GM12878 (cell line): ENCODE data around the gene KIRREL1. TPM values are rescaled to one million over a fixed set of nuclear protein-coding genes. Genes with fewer than 3 reads are reported as not detected.

ENCODE experiments used
- ATAC-seq: fragments of 200-7000 bp; cut with Tn5 transposase; 3 replicates; pipeline ENCODE4 v1.9.1; 2020; ENCODE audit warnings: mild to moderate bottlenecking, moderate library complexity
- BruUV-seq: library from RNA; stranded (reverse); fragments of 400-500 nt; replicated peaks from 2 replicates; lab custom pipeline; 2021; lab: Mats Ljungman, UMichigan
- CTCF ChIA-PET: fragments of 300-600 bp; sonication (Branson Sonifier 250); formaldehyde crosslinking; extraction: SDS; loops from one replicate; lab custom pipeline; 2021; ENCODE audit warnings: inconsistent platforms; lab: Yijun Ruan, JAX
- POLR2A ChIA-PET: fragments of 350-600 bp; formaldehyde crosslinking; extraction: SDS; loops from one replicate; lab custom pipeline; 2021; ENCODE audit warnings: inconsistent platforms; lab: Charles Lee
- RAD21 ChIA-PET: fragments of 300-600 bp; sonication (Branson Sonifier 250); formaldehyde crosslinking; loops from one replicate; lab custom pipeline; 2023; ENCODE audit warnings: antibody characterized with exemption; ENCODE audit not compliant: unreplicated experiment; lab: Charles Lee
- SMC1A ChIA-PET: fragments of 300-600 bp; sonication (Branson Sonifier 250); formaldehyde crosslinking; loops from one replicate; lab custom pipeline; 2023; ENCODE audit not compliant: unreplicated experiment, uncharacterized antibody; lab: Charles Lee
- DNase-seq: peaks from one replicate; pipeline ENCODE4 v3.0.0-alpha.2; 2011; ENCODE audit warnings: low read depth, low spot score
- FAIRE-seq: peaks from 3 replicates; lab custom pipeline; 2011; peaks lifted over from hg19 to GRCh38; lab: Jason Lieb, UNC
- H2AFZ ChIP-seq: 2 replicates; pipeline ENCODE4 v1.6.0; 2011; ENCODE audit warnings: low read depth, low read length, control low read depth; ENCODE audit not compliant: control insufficient read depth
- H3K27ac ChIP-seq: 2 replicates; pipeline ENCODE4 v1.5.1; 2011; ENCODE audit warnings: control low read depth; ENCODE audit not compliant: control insufficient read depth, insufficient read depth
- H3K27me3 ChIP-seq, 2 experiments: replicated peaks in 1 of 2; 2 replicates each; pipeline versions ENCODE4 v1.6.0 to v1.6.1; 2011; ENCODE audit warnings: low read length in 1 of 2; ENCODE audit not compliant: control insufficient read depth in 2 of 2, insufficient read depth in 2 of 2
- H3K36me3 ChIP-seq, 2 experiments: 2 replicates each; pipeline ENCODE4 v1.5.1; 2011; ENCODE audit warnings: low read length in 1 of 2; ENCODE audit not compliant: control insufficient read depth in 2 of 2, insufficient read depth in 2 of 2
- H3K4me1 ChIP-seq: 2 replicates; pipeline ENCODE4 v1.6.1; 2011; ENCODE audit warnings: mild to moderate bottlenecking, low read length, moderate library complexity, mixed read lengths; ENCODE audit not compliant: control insufficient read depth, insufficient read depth
- H3K4me2 ChIP-seq: 2 replicates; pipeline ENCODE4 v1.6.0; 2011; ENCODE audit warnings: control low read depth; ENCODE audit not compliant: control insufficient read depth, insufficient read depth
- H3K4me3 ChIP-seq: fragments of 200-600 bp; sonication (generic); 2 replicates; pipeline ENCODE4 v1.5.1; 2016
- H3K79me2 ChIP-seq: 2 replicates; pipeline ENCODE4 v1.6.0; 2011; ENCODE audit warnings: low read length; ENCODE audit not compliant: control insufficient read depth, insufficient read depth
- H3K9ac ChIP-seq: 2 replicates; pipeline ENCODE4 v1.8.0; 2011; ENCODE audit warnings: low read length, control low read depth, mixed read lengths; ENCODE audit not compliant: control insufficient read depth, insufficient read depth
- H3K9me3 ChIP-seq: replicated peaks from 3 replicates; pipeline ENCODE4 v1.5.1; 2011; ENCODE audit warnings: mild to moderate bottlenecking, low read length; ENCODE audit not compliant: control insufficient read depth, insufficient read depth
- H4K20me1 ChIP-seq: 2 replicates; pipeline ENCODE4 v1.6.0; 2011; ENCODE audit not compliant: control insufficient read depth, insufficient read depth
- ATF2 ChIP-seq: IDR thresholded peaks from 2 replicates; pipeline ENCODE4 v1.6.1; 2012; ENCODE audit warnings: low read length, inconsistent platforms
- CBX3 ChIP-seq: fragments of 200-600 bp; sonication (generic); IDR thresholded peaks from 2 replicates; pipeline ENCODE4 v1.6.1; 2016; ENCODE audit warnings: low read depth, borderline replicate concordance
- E2F8 ChIP-seq: fragments of 450-650 bp; IDR thresholded peaks from 2 replicates; pipeline ENCODE4 v1.6.1; 2018; ENCODE audit warnings: mild to moderate bottlenecking, low read depth, moderate library complexity; ENCODE audit not compliant: partially characterized antibody
- FOS ChIP-seq: IDR thresholded peaks from 3 replicates; pipeline ENCODE4 v1.6.1; 2011; ENCODE audit warnings: borderline replicate concordance; ENCODE audit not compliant: insufficient read length; ENCODE audit errors: extremely low read depth
- GABPA ChIP-seq: IDR thresholded peaks from 2 replicates; pipeline ENCODE4 v1.6.1; 2014; ENCODE audit warnings: antibody characterized with exemption, low read depth, mild to moderate bottlenecking, inconsistent platforms
- GATAD2B ChIP-seq: fragments of 450-650 bp; conservative IDR thresholded peaks from 2 replicates; pipeline ENCODE4 v1.6.1; 2017; ENCODE audit warnings: low read depth, mild to moderate bottlenecking, moderate library complexity
- JUNB ChIP-seq: IDR thresholded peaks from 2 replicates; pipeline ENCODE4 v1.6.1; 2016; ENCODE audit warnings: antibody characterized with exemption, mild to moderate bottlenecking
- MYC ChIP-seq: IDR thresholded peaks from 2 replicates; pipeline ENCODE4 v1.6.1; 2011; ENCODE audit warnings: mild to moderate bottlenecking, low read length, moderate library complexity, inconsistent platforms; ENCODE audit not compliant: insufficient read depth, insufficient replicate concordance, insufficient read length, severe bottlenecking
- RAD21 ChIP-seq: IDR thresholded peaks from 2 replicates; pipeline ENCODE4 v1.6.1; 2011; ENCODE audit warnings: mild to moderate bottlenecking, low read depth, low read length, moderate library complexity; ENCODE audit not compliant: insufficient read depth
- SP1 ChIP-seq: IDR thresholded peaks from one replicate; pipeline ENCODE4 v1.6.1; 2011; ENCODE audit warnings: low read depth, low read length
- TCF7 ChIP-seq: IDR thresholded peaks from 2 replicates; pipeline ENCODE4 v1.6.1; 2014; ENCODE audit warnings: antibody characterized with exemption, borderline replicate concordance
- WRNIP1 ChIP-seq: IDR thresholded peaks from 2 replicates; pipeline ENCODE4 v1.6.1; 2011; ENCODE audit warnings: low read depth, low read length, improper control_type of control experiment, borderline replicate concordance
- YBX1 ChIP-seq: fragments of 450-650 bp; IDR thresholded peaks from 2 replicates; pipeline ENCODE4 v1.6.1; 2016; ENCODE audit warnings: antibody characterized with exemption
- ZNF274 ChIP-seq: IDR thresholded peaks from one replicate; pipeline ENCODE4 v1.8.0; 2011; ENCODE audit not compliant: insufficient read length, insufficient read depth
- ZNF592 ChIP-seq: fragments of 450-650 bp; IDR thresholded peaks from 2 replicates; pipeline ENCODE4 v1.6.1; 2017; ENCODE audit warnings: mild to moderate bottlenecking, moderate library complexity
- in situ Hi-C: fragments of 300-500 bp; cut with MboI; formaldehyde crosslinking; loops from 9 replicates; pipeline ENCODE4 v1.14.3; 2018; ENCODE audit warnings: mixed read lengths
- intact Hi-C: fragments of 100-400 bp; cut with micrococcal nuclease; formaldehyde crosslinking; loops from one replicate; pipeline ENCODE4 v1.14.2; 2022; ENCODE audit not compliant: unreplicated experiment
- polyA plus RNA-seq, 11 experiments: library from polyadenylated mRNA; depleted of rRNA in 4 of 11; unstranded in 6 of 11; stranded (reverse) in 5 of 11; fragments of >200 nt; fragmentation: Nextera tagmentation in 4 of 11; fragmentation: Illumina TruSeq in 1 of 11; extraction: Ambion mirVana in 4 of 11; extraction: Trizol in 1 of 11; gene quantifications; 1 replicate in 1 of 11; 2 replicates in 10 of 11; pipeline versions ENCODE4 v1.2.1 to v1.2.3, GENCODE V29; 2011 to 2016; ENCODE audit warnings: inconsistent platforms in 2 of 11, missing spikeins in 2 of 11, low read depth in 1 of 11
- total RNA-seq, 4 experiments: library from RNA; depleted of rRNA in 3 of 4; stranded (reverse); fragments of >200 nt in 3 of 4; fragmentation: Illumina TruSeq in 1 of 4; extraction: Trizol in 1 of 4; gene quantifications; 2 replicates each; pipeline versions ENCODE4 v1.2.1 to v1.2.3, GENCODE V29; 2013 to 2021
- TF ChIP-seq, protein P1 (sequence below): fragments of 450-650 bp; IDR thresholded peaks from 2 replicates; pipeline ENCODE4 v1.6.1; 2016; ENCODE audit warnings: mild to moderate bottlenecking

KIRREL1 gene
- total and polyA plus RNA-seq, 10 of the 15 experiments (the other 5 are each of a cell fraction or from before 2014, with no cell fraction given), result 0.15 TPM; not detected in 9

DNA sequence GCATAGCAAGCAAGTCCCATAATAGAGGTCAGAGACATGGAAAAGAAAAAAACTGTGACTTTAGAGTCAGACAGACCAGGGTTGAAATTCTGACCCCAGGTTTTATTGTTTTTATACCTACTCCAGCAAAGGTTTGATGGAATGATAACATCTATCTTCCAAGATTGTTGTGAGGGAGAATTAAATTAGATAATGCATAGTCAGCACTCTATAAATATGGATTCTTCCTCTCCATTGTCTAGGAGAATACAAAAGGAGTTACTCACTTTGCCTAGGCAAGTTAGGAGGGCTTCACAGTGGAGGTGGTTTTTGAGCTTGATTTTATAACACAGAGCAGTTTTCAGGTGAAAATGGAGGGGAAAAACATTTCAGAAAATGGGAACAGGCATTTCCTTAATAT is 46.9 kb downstream of the KIRREL1 start:
- no TSS peak for BruUV-seq
- no peak overlapping the region for H3K4me2 ChIP-seq
- H3K36me3 ChIP-seq, result no peaks in the 10 kb centered on the region
- H3K27ac ChIP-seq, result no peak overlapping the region
- DNase-seq (no peak), ATAC-seq (no peak), FAIRE-seq (no peak)
- in situ Hi-C loops (no loop called here), intact Hi-C loops (no loop called here)
- POLR2A ChIA-PET, result no interaction called here
- SMC1A ChIA-PET, result no interaction called here
- H3K27me3 ChIP-seq, result peaks cover 0 to 2% of the 10 kb centered on the region in 2 experiments; a peak in 2 of 4 replicates
- CTCF ChIA-PET, result no interaction called here
- H4K20me1 ChIP-seq, result no peaks in the 10 kb centered on the region
- H3K9ac ChIP-seq, result no peak overlapping the region
- no peaks in the 10 kb centered on the region for H3K9me3 ChIP-seq
- H2AFZ ChIP-seq, result no peak overlapping the region
- no peak overlapping the region for H3K4me3 ChIP-seq
- TF ChIP-seq RAD21, result no peak
- no peak for TF ChIP-seq JUNB
- no peak for TF ChIP-seq ZNF592
- no peak for TF ChIP-seq TCF7
- no peak for TF ChIP-seq ATF2
- no peak for TF ChIP-seq WRNIP1
- TF ChIP-seq MYC, result no peak
- TF ChIP-seq E2F8, result no peak
- TF ChIP-seq ZNF274, result no peak
- no peak for TF ChIP-seq FOS
- TF ChIP-seq SP1, result no peak
- no peak for TF ChIP-seq CBX3
- TF ChIP-seq GATAD2B, result no peak
- no peak for TF ChIP-seq GABPA
- TF ChIP-seq, protein P1, sequence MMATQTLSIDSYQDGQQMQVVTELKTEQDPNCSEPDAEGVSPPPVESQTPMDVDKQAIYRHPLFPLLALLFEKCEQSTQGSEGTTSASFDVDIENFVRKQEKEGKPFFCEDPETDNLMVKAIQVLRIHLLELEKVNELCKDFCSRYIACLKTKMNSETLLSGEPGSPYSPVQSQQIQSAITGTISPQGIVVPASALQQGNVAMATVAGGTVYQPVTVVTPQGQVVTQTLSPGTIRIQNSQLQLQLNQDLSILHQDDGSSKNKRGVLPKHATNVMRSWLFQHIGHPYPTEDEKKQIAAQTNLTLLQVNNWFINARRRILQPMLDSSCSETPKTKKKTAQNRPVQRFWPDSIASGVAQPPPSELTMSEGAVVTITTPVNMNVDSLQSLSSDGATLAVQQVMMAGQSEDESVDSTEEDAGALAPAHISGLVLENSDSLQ, result no peak
- no peak for TF ChIP-seq YBX1
- H3K4me1 ChIP-seq, result no peaks in the 10 kb centered on the region
- no peaks in the 10 kb centered on the region for H3K79me2 ChIP-seq
- RAD21 ChIA-PET, result interaction anchor here (1.3 kb wide), 1 partner anchor 84 kb away, joined by 3 read pairs; no protein-coding TSS in a partner anchor
